K562 treated with DMSO at 1 percent for 4 hours (cell line): Measurements from ENCODE around the gene NUBP1. TPM values are rescaled to one million over a fixed set of nuclear protein-coding genes. Genes with fewer than 3 reads are reported as not detected.

Experiments used
- total RNA-seq: library from RNA; unstranded; fragments of 300-600 nt; gene quantifications from 2 replicates; pipeline ENCODE4 v1.2.3, GENCODE V29; 2022; ENCODE audit not compliant: insufficient read depth

The NUBP1 gene
- total RNA-seq: 17.3 and 21.2 TPM in 2 replicates

GRCh38 chr16:10743610-10744369, at the start of gene NUBP1:
Gene NUBP1 (plus strand): TSS chr16:10743842. CDS start chr16:10743864, 22 bp downstream.

DNA sequence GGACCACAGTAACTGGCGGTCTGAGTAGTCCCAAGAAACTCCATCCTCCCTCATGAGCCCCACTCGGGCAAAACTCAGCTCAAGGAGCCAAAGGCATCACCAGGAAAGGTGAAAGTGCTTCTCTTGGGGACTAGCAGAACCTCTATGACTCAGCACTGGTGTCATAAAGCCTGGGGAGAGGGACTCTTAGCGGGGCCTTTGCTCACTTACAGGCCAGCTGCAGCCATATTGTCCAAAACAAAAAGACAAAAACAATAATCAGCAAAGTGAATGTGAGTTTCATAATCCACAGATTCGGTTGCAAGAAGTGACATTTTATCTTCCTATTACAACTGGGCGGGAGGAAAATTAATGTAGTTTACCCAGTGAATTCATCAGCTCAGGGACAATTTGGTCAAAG, 48.8 kb upstream of the NUBP1 start, which contains the start of gene TEKT5:
Gene TEKT5, minus strand, starts transcription at position 101 of the 400 bp plus-strand sequence. Its CDS starts 57 bp downstream, at position 44.

GRCh38 chr16:10817963-10818941, 74.6 kb downstream of the NUBP1 start, which contains the start of gene TVP23A:
Gene TVP23A (minus strand): TSS chr16:10818794. CDS start chr16:10818493, 301 bp downstream.

Other genes with a start within 250 kb of the NUBP1 start
- gene EMP2, start 163.2 kb upstream of the NUBP1 start, total RNA-seq: 1.8 and 3.3 TPM in 2 replicates
- not detected in 2 replicates for gene TEKT5, start 48.9 kb upstream of the NUBP1 start, total RNA-seq
- not detected in 2 replicates for gene TVP23A, start 75.0 kb downstream of the NUBP1 start, total RNA-seq
- gene CIITA, start 133.4 kb downstream of the NUBP1 start, total RNA-seq: 0.10 and 0.59 TPM in 2 replicates
- 35.1 and 44.6 TPM in 2 replicates for gene DEXI, start 198.6 kb downstream of the NUBP1 start, total RNA-seq
- 18.3 and 18.8 TPM in 2 replicates for gene CLEC16A, start 200.7 kb downstream of the NUBP1 start, total RNA-seq